HG03457 (cell line): ENCODE results near the gene ZDHHC11B.
"Not testable (repeated sequence)": the region's sequence is repeated elsewhere in the genome, so short reads cannot be mapped to it uniquely, and the experiment has no call there.

ENCODE experiments used
- ATAC-seq: cut with Tn5 transposase; IDR thresholded peaks from one replicate; pipeline ENCODE4 v1.9.1; 2021; ENCODE audit warnings: moderate number of reproducible peaks; ENCODE audit not compliant: unreplicated experiment

Gene ZDHHC11B

GRCh38 chr5:771087-771781 lies 13.3 kb downstream of the ZDHHC11B start:
- ATAC-seq = not testable (repeated sequence)

GRCh38 chr5:770585-770984 lies 13.9 kb downstream of the ZDHHC11B start:
- ATAC-seq = not testable (repeated sequence)

GRCh38 chr5:769485-770145 lies 14.9 kb downstream of the ZDHHC11B start:
- not testable (repeated sequence) for ATAC-seq

- no peak for ATAC-seq
These were observed 17.7 kb downstream of the ZDHHC11B start for GRCh38 chr5:766666-767431.

GRCh38 chr5:765948-766631 lies 18.4 kb downstream of the ZDHHC11B start:
- ATAC-seq = no peak

GRCh38 chr5:763998-764781 lies 20.3 kb downstream of the ZDHHC11B start:
- ATAC-seq = no peak

GRCh38 chr5:763397-763796 lies 21.1 kb downstream of the ZDHHC11B start:
- ATAC-seq = no peak

GRCh38 chr5:762996-763395 lies 21.5 kb downstream of the ZDHHC11B start:
- not testable (repeated sequence) for ATAC-seq

GRCh38 chr5:761854-762710 lies 22.4 kb downstream of the ZDHHC11B start:
- no peak for ATAC-seq

GRCh38 chr5:761059-761771 lies 23.3 kb downstream of the ZDHHC11B start:
- ATAC-seq = no peak

GRCh38 chr5:760363-761058 lies 24.0 kb downstream of the ZDHHC11B start:
- no peak for ATAC-seq

GRCh38 chr5:759781-760362 lies 24.7 kb downstream of the ZDHHC11B start:
- no peak for ATAC-seq

- no peak for ATAC-seq
These were observed 25.3 kb downstream of the ZDHHC11B start for GRCh38 chr5:759111-759751.

- no peak for ATAC-seq
These were observed 25.9 kb downstream of the ZDHHC11B start for GRCh38 chr5:758698-759053.

- no peak for ATAC-seq
These were observed 26.4 kb downstream of the ZDHHC11B start for GRCh38 chr5:757931-758697.

GRCh38 chr5:757346-757930 lies 27.1 kb downstream of the ZDHHC11B start:
- ATAC-seq = no peak
